ENCODE data around the gene FAM3D. TPM values are rescaled to one million over a fixed set of nuclear protein-coding genes. Genes with fewer than 3 reads are reported as not detected.

FAM3D gene
- polyA plus RNA-seq, 1 of the 3 experiments (the other 2 are of a cell fraction): not detected

DNA sequence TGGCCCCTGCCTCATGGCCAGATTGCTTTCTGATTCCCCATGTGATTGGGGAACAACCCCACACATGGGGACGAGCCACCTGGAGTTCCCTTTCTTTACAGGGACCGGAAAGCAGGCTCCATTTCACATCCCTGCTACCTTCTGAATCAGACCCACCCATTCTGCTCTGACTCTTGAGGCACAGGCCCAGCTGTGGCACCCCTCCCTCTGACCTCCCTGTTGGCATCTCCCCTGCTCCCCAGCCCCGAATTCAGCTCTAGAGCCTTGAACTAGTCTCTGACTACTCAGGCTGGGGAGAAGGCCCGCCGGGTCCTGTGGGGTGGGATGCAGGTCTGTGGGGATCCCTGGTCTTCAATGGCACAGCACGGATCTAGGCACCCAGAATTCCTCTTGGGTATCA, 12.1 kb downstream of the FAM3D start (continued):
- no peak for TF ChIP-seq IRF3 (IDR thresholded peaks at IDR 0.05; ENCODE audit: low read depth, low read length)
- no peak for TF ChIP-seq SIN3A (IDR thresholded peaks at IDR 0.05; ENCODE audit: borderline replicate concordance, low read depth, low read length)
- no peak for TF ChIP-seq RFX5 (IDR thresholded peaks at IDR 0.05; ENCODE audit: low read length)
- no peak for TF ChIP-seq RCOR1 (IDR thresholded peaks at IDR 0.05; ENCODE audit: low read length)
- no peak for TF ChIP-seq SMC3 (IDR thresholded peaks at IDR 0.05; ENCODE audit: low read depth, low read length)
- no peak for TF ChIP-seq CTCF (IDR thresholded peaks at IDR 0.05)

DNA sequence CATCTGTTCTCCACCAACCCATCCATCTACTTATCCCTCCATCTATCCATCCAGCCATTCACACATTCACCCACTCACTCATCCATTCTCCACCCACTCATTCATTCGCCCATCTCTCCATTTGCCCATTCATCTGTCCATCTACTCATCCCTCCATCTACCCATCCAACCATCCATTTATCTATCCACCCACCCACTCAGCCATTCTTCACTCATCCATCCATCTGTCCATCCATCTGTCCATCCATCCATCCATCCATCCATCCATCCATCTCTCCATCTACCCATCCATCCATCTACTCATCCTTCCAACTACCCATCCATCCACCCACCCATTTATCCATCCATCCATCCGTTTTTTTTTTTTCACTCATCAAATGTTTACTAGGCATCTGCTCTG, 13.9 kb downstream of the FAM3D start:
- Histone ChIP-seq H2AFZ (ENCODE audit: low read depth) (no peak overlapping the region), H3K27me3 (ENCODE audit: insufficient read depth) (peaks cover 17% of the 10 kb centered on the region; the same call in 1 of the 2 replicates), H3K4me3 (ENCODE audit: low read depth in 2 of 2, low read length in 1 of 2) (no peak overlapping the region), H3K79me2 (ENCODE audit: insufficient read depth) (no peaks in the 10 kb centered on the region), H3K9me3 (no peaks in the 10 kb centered on the region), H3K9ac (no peak overlapping the region), H3K27ac (ENCODE audit: low read depth in 2 of 2, low read length in 1 of 2) (no peak overlapping the region), H3K9me2 (no peaks in the 10 kb centered on the region), H3F3A (replicated peaks; ENCODE audit: insufficient read depth) (no peaks in the 10 kb centered on the region), H3K4me2 (no peak overlapping the region), H3K36me3 (replicated peaks in 1 of 2; ENCODE audit: control insufficient read depth in 1 of 2, insufficient read depth in 2 of 2, low read length in 1 of 2) (no peaks in the 10 kb centered on the region), H4K20me1 (ENCODE audit: insufficient read depth) (no peaks in the 10 kb centered on the region), H3K4me1 (ENCODE audit: control insufficient read depth in 1 of 2, insufficient read depth in 2 of 2, low read depth in 1 of 2, low read length in 1 of 2) (no peaks in the 10 kb centered on the region; a peak in 1 of 4 replicates)
- CTCF ChIA-PET: no interaction called here
- POLR2A ChIA-PET: no interaction called here
- WGBS (ENCODE audit: low lambda C conversion rate): 16% methylated on average over 2 of the region's 2 CpGs
- DNase-seq: no peak
- TF ChIP-seq EP300 (IDR thresholded peaks at IDR 0.05; ENCODE audit: borderline replicate concordance in 1 of 2, low read depth in 1 of 2, low read length in 1 of 2) (no peak), NRF1 (IDR thresholded peaks at IDR 0.05; ENCODE audit: low read depth, low read length) (no peak), IRF3 (IDR thresholded peaks at IDR 0.05; ENCODE audit: low read depth, low read length) (no peak), POLR2AphosphoS5 (IDR thresholded peaks at IDR 0.05; ENCODE audit: low read depth, low read length) (no peak), YY1 (IDR thresholded peaks at IDR 0.05; ENCODE audit: low read depth) (no peak), FOXJ3 (CRISPR knock-in tag; IDR thresholded peaks at IDR 0.05) (no peak), RXRA (IDR thresholded peaks at IDR 0.05; ENCODE audit: borderline replicate concordance, low read depth) (no peak), RAD21 (IDR thresholded peaks at IDR 0.05; ENCODE audit: low read length) (no peak), REST (IDR thresholded peaks at IDR 0.05; ENCODE audit: low read depth, low read length) (no peak), MEF2A (IDR thresholded peaks at IDR 0.05; ENCODE audit: borderline replicate concordance, low read depth) (no peak), USF2 (IDR thresholded peaks at IDR 0.05; ENCODE audit: borderline replicate concordance, low read depth, low read length) (no peak), FOSL2 (IDR thresholded peaks at IDR 0.05; ENCODE audit: borderline replicate concordance, low read depth) (no peak), FOXM1 (IDR thresholded peaks at IDR 0.05; ENCODE audit: low read depth) (no peak), EZH2phosphoT487 (IDR thresholded peaks at IDR 0.05; ENCODE audit: borderline replicate concordance, low read depth) (no peak)
- TF ChIP-seq, protein P1, sequence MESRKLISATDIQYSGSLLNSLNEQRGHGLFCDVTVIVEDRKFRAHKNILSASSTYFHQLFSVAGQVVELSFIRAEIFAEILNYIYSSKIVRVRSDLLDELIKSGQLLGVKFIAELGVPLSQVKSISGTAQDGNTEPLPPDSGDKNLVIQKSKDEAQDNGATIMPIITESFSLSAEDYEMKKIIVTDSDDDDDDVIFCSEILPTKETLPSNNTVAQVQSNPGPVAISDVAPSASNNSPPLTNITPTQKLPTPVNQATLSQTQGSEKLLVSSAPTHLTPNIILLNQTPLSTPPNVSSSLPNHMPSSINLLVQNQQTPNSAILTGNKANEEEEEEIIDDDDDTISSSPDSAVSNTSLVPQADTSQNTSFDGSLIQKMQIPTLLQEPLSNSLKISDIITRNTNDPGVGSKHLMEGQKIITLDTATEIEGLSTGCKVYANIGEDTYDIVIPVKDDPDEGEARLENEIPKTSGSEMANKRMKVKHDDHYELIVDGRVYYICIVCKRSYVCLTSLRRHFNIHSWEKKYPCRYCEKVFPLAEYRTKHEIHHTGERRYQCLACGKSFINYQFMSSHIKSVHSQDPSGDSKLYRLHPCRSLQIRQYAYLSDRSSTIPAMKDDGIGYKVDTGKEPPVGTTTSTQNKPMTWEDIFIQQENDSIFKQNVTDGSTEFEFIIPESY (IDR thresholded peaks at IDR 0.05; ENCODE audit: borderline replicate concordance, low read depth): no peak
- TF ChIP-seq, protein P2, sequence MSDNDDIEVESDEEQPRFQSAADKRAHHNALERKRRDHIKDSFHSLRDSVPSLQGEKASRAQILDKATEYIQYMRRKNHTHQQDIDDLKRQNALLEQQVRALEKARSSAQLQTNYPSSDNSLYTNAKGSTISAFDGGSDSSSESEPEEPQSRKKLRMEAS (IDR thresholded peaks at IDR 0.05; ENCODE audit: low read depth): no peak

Data from SK-N-SH (cell line).